Measurements from ENCODE around the gene MED12L. TPM values are rescaled to one million over a fixed set of nuclear protein-coding genes. Genes with fewer than 3 reads are reported as not detected.

Gene MED12L
- total RNA-seq, 2 experiments from 2014 or later = 12.6 to 32.7 TPM

GRCh38 chr3:151315846-151316245 lies 230.4 kb downstream of the MED12L start:
- no peaks in the 10 kb centered on the region for H3K9me3 ChIP-seq (ENCODE audit: low read length)
- ChIA-PET POLR2A (no interaction called here), CTCF (ENCODE audit: unreplicated experiment) (no interaction called here)
- no peaks in the 10 kb centered on the region for H4K20me1 ChIP-seq (ENCODE audit: insufficient read depth, low read length)
- H2AFZ ChIP-seq (ENCODE audit: low read length) = no peak overlapping the region
- H3K79me2 ChIP-seq (ENCODE audit: insufficient read depth, low read depth, low read length) = no peaks in the 10 kb centered on the region
- TF ChIP-seq CTCF (conservative IDR thresholded peaks at IDR 0.05; ENCODE audit: low read length) (no peak), EZH2phosphoT487 (IDR thresholded peaks at IDR 0.05; ENCODE audit: borderline replicate concordance, low read depth, low read length) (no peak)
- H3K4me1 ChIP-seq (ENCODE audit: insufficient read depth, low read length, poor library complexity, severe bottlenecking) = no peaks in the 10 kb centered on the region
- H3K36me3 ChIP-seq (ENCODE audit: insufficient read depth, low read length) = no peaks in the 10 kb centered on the region
- intact Hi-C loops (cut with micrococcal nuclease; ENCODE audit: unreplicated experiment) = no loop called here
- H3K9me2 ChIP-seq (ENCODE audit: insufficient read depth, low read length) = no peaks in the 10 kb centered on the region; the same call in 1 of the 2 replicates
- H3K4me3 ChIP-seq (ENCODE audit: low read depth, low read length, poor library complexity, severe bottlenecking) = no peak overlapping the region
- DNase-seq (ENCODE audit: low spot score) = no peak
- H3K27ac ChIP-seq (ENCODE audit: low read depth, low read length, poor library complexity, severe bottlenecking) = no peak overlapping the region
- H3K4me2 ChIP-seq (ENCODE audit: low read length) = no peak overlapping the region
- BruUV-seq (replicated peaks) = no TSS peak

GRCh38 chr3:151316267-151316991 lies 231.0 kb downstream of the MED12L start, which contains the start of gene GPR87:
GPR87 (minus strand) TSS chr3:151316820; CDS start chr3:151300100, 16,720 bp downstream.
- H3K36me3 ChIP-seq (ENCODE audit: insufficient read depth, low read length) = no peaks in the 10 kb centered on the region
- H3K4me3 ChIP-seq (ENCODE audit: low read depth, low read length, poor library complexity, severe bottlenecking) = no peak within 1 kb of the TSS
- H3K9me3 ChIP-seq (ENCODE audit: low read length) = no peaks in the 10 kb centered on the region
- no peaks in the 10 kb centered on the region; the same call in 1 of the 2 replicates for H3K9me2 ChIP-seq (ENCODE audit: insufficient read depth, low read length)
- H3K4me2 ChIP-seq (ENCODE audit: low read length) = no peak within 1 kb of the TSS
- POLR2A ChIA-PET = no interaction called here
- no peak for DNase-seq (ENCODE audit: low spot score)
- no TSS peak for BruUV-seq (replicated peaks)
- no peaks in the 10 kb centered on the region for H4K20me1 ChIP-seq (ENCODE audit: insufficient read depth, low read length)
- CTCF ChIA-PET (ENCODE audit: unreplicated experiment) = no interaction called here
- H3K27ac ChIP-seq (ENCODE audit: low read depth, low read length, poor library complexity, severe bottlenecking) = no peak within 1 kb of the TSS
- no peaks in the 10 kb centered on the region for H3K79me2 ChIP-seq (ENCODE audit: insufficient read depth, low read depth, low read length)
- no peak within 1 kb of the TSS for H2AFZ ChIP-seq (ENCODE audit: low read length)
- H3K4me1 ChIP-seq (ENCODE audit: insufficient read depth, low read length, poor library complexity, severe bottlenecking) = no peaks in the 10 kb centered on the region
- intact Hi-C loops (cut with micrococcal nuclease; ENCODE audit: unreplicated experiment) = no loop called here
- TF ChIP-seq EZH2phosphoT487 (IDR thresholded peaks at IDR 0.05; ENCODE audit: borderline replicate concordance, low read depth, low read length) (no peak), CTCF (conservative IDR thresholded peaks at IDR 0.05; ENCODE audit: low read length) (no peak)

GRCh38 chr3:151318313-151318712 lies 232.8 kb downstream of the MED12L start:
- ChIA-PET POLR2A (interaction anchor here (0.7 kb wide), 1 partner anchor 53 kb away, joined by 3 read pairs; no protein-coding TSS in a partner anchor), CTCF (ENCODE audit: unreplicated experiment) (no interaction called here)
- intact Hi-C loops (cut with micrococcal nuclease; ENCODE audit: unreplicated experiment) = no loop called here

More at GRCh38 chr3:151318313-151318712, 232.8 kb downstream of the MED12L start:
- Histone ChIP-seq H3K4me3 (ENCODE audit: low read depth, low read length, poor library complexity, severe bottlenecking) (no peak overlapping the region), H3K4me2 (ENCODE audit: low read length) (no peak overlapping the region), H3K9me2 (ENCODE audit: insufficient read depth, low read length) (no peaks in the 10 kb centered on the region), H3K4me1 (ENCODE audit: insufficient read depth, low read length, poor library complexity, severe bottlenecking) (no peaks in the 10 kb centered on the region), H4K20me1 (ENCODE audit: insufficient read depth, low read length) (no peaks in the 10 kb centered on the region), H3K27ac (ENCODE audit: low read depth, low read length, poor library complexity, severe bottlenecking) (no peak overlapping the region), H3K79me2 (ENCODE audit: insufficient read depth, low read depth, low read length) (no peaks in the 10 kb centered on the region), H2AFZ (ENCODE audit: low read length) (no peak overlapping the region), H3K36me3 (ENCODE audit: insufficient read depth, low read length) (no peaks in the 10 kb centered on the region), H3K9me3 (ENCODE audit: low read length) (no peaks in the 10 kb centered on the region)
- TF ChIP-seq EZH2phosphoT487 (IDR thresholded peaks at IDR 0.05; ENCODE audit: borderline replicate concordance, low read depth, low read length) (no peak), CTCF (conservative IDR thresholded peaks at IDR 0.05; ENCODE audit: low read length) (no peak)
- BruUV-seq (replicated peaks) = no TSS peak
- no peak for DNase-seq (ENCODE audit: low spot score)

All from OCI-LY7 (cell line).